Sigmoid colon (tissue), 7 donors: ENCODE measurements around the gene MRPS5. TPM values are rescaled to one million over a fixed set of nuclear protein-coding genes. Genes with fewer than 3 reads are reported as not detected.

ENCODE experiments used
- DNase-seq: peaks from one replicate; pipeline ENCODE4 v3.0.0-alpha.2; 2019
- H3K27ac ChIP-seq, 4 donors: fragments of 200-600 bp; sonication (generic); one replicate each; pipeline ENCODE4 v1.5.1; 2016 to 2019; ENCODE audit warnings: mild to moderate bottlenecking in 1 of 4
- H3K27me3 ChIP-seq, 3 donors: fragments of 200-600 bp; sonication (generic); one replicate each; pipeline ENCODE4 v1.5.1; 2019; ENCODE audit warnings: mild to moderate bottlenecking in 1 of 3
- H3K36me3 ChIP-seq, 4 donors: fragments of 200-600 bp; sonication (generic); one replicate each; pipeline ENCODE4 v1.5.1; 2016 to 2019
- H3K4me1 ChIP-seq, 4 donors: fragments of 200-600 bp; sonication (generic); one replicate each; pipeline ENCODE4 v1.5.1; 2017 to 2019
- H3K4me3 ChIP-seq, 4 donors: fragments of 200-600 bp; sonication (generic); one replicate each; pipeline ENCODE4 v1.5.1; 2017 to 2019; ENCODE audit warnings: mild to moderate bottlenecking in 2 of 4, moderate library complexity in 1 of 4
- H3K9me3 ChIP-seq, 4 donors: fragments of 200-600 bp in 3 of 4; sonication (generic) in 3 of 4; one replicate each; pipeline versions ENCODE4 v1.5.1 to v1.6.1; 2013 to 2019
- EP300 ChIP-seq, 4 donors: sonication (generic); formaldehyde crosslinking; IDR thresholded peaks; one replicate each; pipeline ENCODE4 v1.6.1; 2017; ENCODE audit warnings: antibody characterized with exemption in 4 of 4
- POLR2A ChIP-seq, 2 donors: fragments of 450-650 bp; IDR thresholded peaks; one replicate each; pipeline ENCODE4 v1.6.1; 2016; ENCODE audit warnings: antibody characterized with exemption in 2 of 2, mild to moderate bottlenecking in 2 of 2, moderate library complexity in 2 of 2
- POLR2AphosphoS5 ChIP-seq, 4 donors: sonication (generic); formaldehyde crosslinking; IDR thresholded peaks; one replicate each; pipeline ENCODE4 v1.6.1; 2017; ENCODE audit warnings: antibody characterized with exemption in 4 of 4
- WGBS, 2 donors: extraction: QIAGEN DNeasy Blood & Tissue Kit; methylation state at CpG; one replicate each; pipeline ENCODE4 v1.1.7; 2013; 5-methylcytosine and 5-hydroxymethylcytosine counted together
- intact Hi-C: fragments of 100-400 bp; cut with DNase I; formaldehyde crosslinking; loops from one replicate; pipeline ENCODE4 v1.15.1; 2023
- polyA plus RNA-seq, 3 donors: library from polyadenylated mRNA; stranded (reverse); fragments of 200-250 nt; gene quantifications; one replicate each; pipeline ENCODE4 v1.2.3, GENCODE V29; 2013
- total RNA-seq, 4 donors: library from RNA; depleted of rRNA; stranded (reverse); fragments of >200 nt; gene quantifications; one replicate each; pipeline ENCODE4 v1.1.0, GENCODE V29; 2016
- TF ChIP-seq, protein P1 (sequence below), 4 experiments: fragments of 450-650 bp in 3 of 4; fragments of 200-600 bp in 1 of 4; IDR thresholded peaks; one replicate each; pipeline ENCODE4 v1.5.1; 2016 to 2019; ENCODE audit warnings: antibody characterized with exemption in 4 of 4, mild to moderate bottlenecking in 3 of 4, moderate library complexity in 2 of 4
- donor health status: healthy with polysubstance abuse.
- donor health status: Bipolar disorder and iron deficiency.
- donor health status: healthy.

The MRPS5 gene
- total and polyA plus RNA-seq, 7 donors: 43.5 to 78.3 (median 55.9) TPM

DNA sequence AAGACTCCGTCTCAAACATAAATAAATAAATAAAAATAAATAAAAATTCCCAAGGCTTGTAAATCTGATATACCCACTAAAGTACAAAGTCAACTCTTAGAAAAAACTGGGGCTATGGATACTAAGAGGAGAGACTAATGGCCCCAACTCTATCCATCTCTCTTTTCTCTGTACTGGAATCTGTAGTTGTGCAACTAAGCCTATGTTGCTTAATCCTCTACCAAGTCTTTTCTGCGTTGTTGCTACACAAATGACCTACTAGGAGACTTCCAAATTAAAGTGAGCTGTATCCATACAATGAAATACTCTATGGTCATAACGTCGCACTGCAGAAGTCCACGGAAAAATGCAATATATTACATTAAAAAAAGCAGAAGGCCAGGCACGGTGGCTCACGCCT, 8.1 kb downstream of the MRPS5 start:
- H3K27me3 ChIP-seq: no peaks in the 10 kb centered on the region
- 93 to 97% methylated on average over 7 of the region's 7 CpGs for WGBS, 2 donors
- H3K27ac ChIP-seq: no peak overlapping the region
- TF ChIP-seq POLR2AphosphoS5 (IDR thresholded peaks at IDR 0.05): no peak
- TF ChIP-seq, protein P1, sequence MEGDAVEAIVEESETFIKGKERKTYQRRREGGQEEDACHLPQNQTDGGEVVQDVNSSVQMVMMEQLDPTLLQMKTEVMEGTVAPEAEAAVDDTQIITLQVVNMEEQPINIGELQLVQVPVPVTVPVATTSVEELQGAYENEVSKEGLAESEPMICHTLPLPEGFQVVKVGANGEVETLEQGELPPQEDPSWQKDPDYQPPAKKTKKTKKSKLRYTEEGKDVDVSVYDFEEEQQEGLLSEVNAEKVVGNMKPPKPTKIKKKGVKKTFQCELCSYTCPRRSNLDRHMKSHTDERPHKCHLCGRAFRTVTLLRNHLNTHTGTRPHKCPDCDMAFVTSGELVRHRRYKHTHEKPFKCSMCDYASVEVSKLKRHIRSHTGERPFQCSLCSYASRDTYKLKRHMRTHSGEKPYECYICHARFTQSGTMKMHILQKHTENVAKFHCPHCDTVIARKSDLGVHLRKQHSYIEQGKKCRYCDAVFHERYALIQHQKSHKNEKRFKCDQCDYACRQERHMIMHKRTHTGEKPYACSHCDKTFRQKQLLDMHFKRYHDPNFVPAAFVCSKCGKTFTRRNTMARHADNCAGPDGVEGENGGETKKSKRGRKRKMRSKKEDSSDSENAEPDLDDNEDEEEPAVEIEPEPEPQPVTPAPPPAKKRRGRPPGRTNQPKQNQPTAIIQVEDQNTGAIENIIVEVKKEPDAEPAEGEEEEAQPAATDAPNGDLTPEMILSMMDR (IDR thresholded peaks at IDR 0.05): no peak
- TF ChIP-seq POLR2A (IDR thresholded peaks at IDR 0.05): no peak
- no peak for TF ChIP-seq EP300 (IDR thresholded peaks at IDR 0.05)
- H3K4me1 ChIP-seq: peaks cover 0 to 17% (median 11%) of the 10 kb centered on the region in 4 donors
- no peak overlapping the region for H3K4me3 ChIP-seq
- no peaks in the 10 kb centered on the region for H3K9me3 ChIP-seq
- peaks cover 22 to 76% (median 33%) of the 10 kb centered on the region in 4 donors for H3K36me3 ChIP-seq
- no peak for DNase-seq
- intact Hi-C loops: no loop called here

DNA sequence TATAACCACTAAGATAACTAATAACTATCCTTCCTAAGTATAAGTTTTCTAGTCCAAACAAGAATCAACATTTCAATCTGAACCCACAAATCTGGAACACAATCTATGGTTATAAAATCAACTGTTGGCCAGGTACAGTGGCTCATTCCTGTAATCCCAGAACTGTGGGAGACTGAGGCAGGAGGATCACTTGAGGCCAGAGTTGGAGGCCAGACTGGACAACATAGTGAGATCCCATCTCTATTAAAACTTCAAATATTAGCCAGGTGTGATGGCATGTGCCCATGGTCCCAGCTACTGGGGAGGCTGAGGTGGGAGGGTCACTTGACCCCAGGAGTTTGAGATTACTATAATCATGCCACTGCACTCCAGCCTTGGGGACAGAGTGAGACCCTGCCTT, 11.2 kb downstream of the MRPS5 start:
- Histone ChIP-seq H3K4me1 (peaks cover 0 to 6% (median 5%) of the 10 kb centered on the region in 4 donors), H3K27me3 (no peaks in the 10 kb centered on the region), H3K27ac (no peak overlapping the region), H3K4me3 (no peak overlapping the region), H3K9me3 (no peaks in the 10 kb centered on the region), H3K36me3 (peaks cover 48 to 93% (median 64%) of the 10 kb centered on the region in 4 donors)
- intact Hi-C loops: no loop called here
- no peak for DNase-seq
- TF ChIP-seq POLR2AphosphoS5 (IDR thresholded peaks at IDR 0.05) (no peak), EP300 (IDR thresholded peaks at IDR 0.05) (no peak), POLR2A (IDR thresholded peaks at IDR 0.05) (no peak)
- TF ChIP-seq, protein P1 (IDR thresholded peaks at IDR 0.05): no peak

DNA sequence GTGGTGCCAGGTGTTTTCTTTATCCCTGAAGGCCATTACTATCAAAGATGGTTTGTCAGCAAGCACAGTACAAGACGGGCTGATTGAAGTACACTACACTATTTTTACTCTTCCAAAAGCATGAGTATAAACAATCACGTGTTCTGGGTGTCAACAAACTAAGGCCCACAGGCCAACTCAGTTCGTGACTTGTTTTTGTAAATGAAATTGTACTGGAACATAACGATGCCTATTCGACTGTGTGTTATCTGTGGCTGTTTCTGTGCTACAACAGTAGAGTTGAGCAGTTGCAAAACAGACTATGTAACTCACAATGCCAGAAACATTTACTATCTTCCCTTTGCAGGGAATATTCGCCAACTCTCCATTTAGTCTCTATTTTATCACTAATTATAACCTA, 12.3 kb downstream of the MRPS5 start:
- Histone ChIP-seq H3K4me3 (no peak overlapping the region), H3K4me1 (no peaks in the 10 kb centered on the region), H3K9me3 (no peaks in the 10 kb centered on the region), H3K36me3 (peaks cover 43 to 96% (median 73%) of the 10 kb centered on the region in 4 donors), H3K27me3 (no peaks in the 10 kb centered on the region), H3K27ac (no peak overlapping the region)
- TF ChIP-seq, protein P1 (IDR thresholded peaks at IDR 0.05): no peak
- TF ChIP-seq EP300 (IDR thresholded peaks at IDR 0.05) (no peak), POLR2A (IDR thresholded peaks at IDR 0.05) (no peak), POLR2AphosphoS5 (IDR thresholded peaks at IDR 0.05) (no peak)
- no peak for DNase-seq
- intact Hi-C loops: no loop called here
- WGBS, 2 donors: 88 to 89% methylated on average over 6 of the region's 6 CpGs

DNA sequence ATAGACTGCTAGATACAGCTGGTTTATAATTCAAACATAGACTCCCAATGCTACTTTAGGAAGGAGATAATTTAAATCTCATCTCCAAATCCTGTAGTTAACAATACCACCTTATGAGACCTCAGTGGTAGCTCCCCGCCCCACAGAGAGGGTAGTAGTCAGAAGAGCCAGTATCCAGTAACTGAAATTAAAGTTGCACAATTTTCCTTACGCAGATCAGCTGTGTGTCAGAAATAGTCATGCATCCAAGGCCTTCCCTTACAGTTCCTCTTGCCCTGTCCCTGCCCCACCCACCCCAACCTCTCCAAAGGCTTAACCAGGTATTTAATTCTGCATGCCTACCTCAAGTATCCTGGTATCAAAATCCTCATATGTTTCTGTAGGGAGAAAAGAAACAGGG, 15.5 kb downstream of the MRPS5 start:
- TF ChIP-seq, protein P1 (IDR thresholded peaks at IDR 0.05): no peak
- TF ChIP-seq EP300 (IDR thresholded peaks at IDR 0.05): no peak
- no peak for TF ChIP-seq POLR2AphosphoS5 (IDR thresholded peaks at IDR 0.05)
- TF ChIP-seq POLR2A (IDR thresholded peaks at IDR 0.05): no peak
- WGBS, 2 donors: 95 to 97% methylated on average over 2 of the region's 2 CpGs
- H3K27me3 ChIP-seq: no peaks in the 10 kb centered on the region
- intact Hi-C loops: no loop called here
- no peaks in the 10 kb centered on the region for H3K4me1 ChIP-seq
- DNase-seq: no peak
- H3K9me3 ChIP-seq: no peaks in the 10 kb centered on the region
- no peak overlapping the region for H3K27ac ChIP-seq
- no peak overlapping the region for H3K4me3 ChIP-seq
- H3K36me3 ChIP-seq: peaks cover 36 to 99% (median 73%) of the 10 kb centered on the region in 4 donors

DNA sequence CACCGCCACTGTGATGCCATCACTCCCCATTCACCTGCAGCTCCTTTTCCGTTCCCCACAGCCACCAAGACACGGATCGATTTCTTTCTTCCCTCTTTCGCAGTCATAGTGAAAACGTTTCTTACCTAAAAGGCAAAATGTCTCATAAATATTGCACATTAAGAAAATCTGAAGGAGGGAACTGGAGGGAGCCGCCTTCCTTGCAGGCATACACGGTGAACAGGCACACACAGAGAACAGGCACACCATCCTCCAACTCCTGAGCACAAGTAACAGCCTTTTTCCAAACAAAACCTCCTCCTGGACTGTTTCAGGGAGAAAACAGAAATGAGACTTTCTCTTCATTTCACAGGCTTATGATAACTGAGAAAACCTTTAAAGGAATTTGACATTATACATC, 17.0 kb downstream of the MRPS5 start:
- WGBS, 2 donors: 94 to 95% methylated on average over 8 of the region's 8 CpGs
- no peaks in the 10 kb centered on the region for H3K4me1 ChIP-seq
- H3K27me3 ChIP-seq: no peaks in the 10 kb centered on the region
- no peaks in the 10 kb centered on the region for H3K9me3 ChIP-seq
- intact Hi-C loops: no loop called here
- H3K27ac ChIP-seq: no peak overlapping the region
- H3K36me3 ChIP-seq: peaks cover 36 to 100% (median 73%) of the 10 kb centered on the region in 4 donors
- no peak overlapping the region for H3K4me3 ChIP-seq
- no peak for TF ChIP-seq POLR2A (IDR thresholded peaks at IDR 0.05)
- no peak for DNase-seq
